Neural progenitor cell (in vitro differentiated cells): ENCODE data around the gene GLIS2. TPM values are rescaled to one million over a fixed set of nuclear protein-coding genes. Genes with fewer than 3 reads are reported as not detected.

Experiments used
- DNase-seq: peaks from one replicate; pipeline ENCODE4 v3.0.0-alpha.2; 2016; ENCODE audit warnings: low spot score
- H2AFZ ChIP-seq: fragments of 200-600 bp; sonication (generic); replicated peaks from 2 replicates; pipeline ENCODE4 v1.6.1; 2016; ENCODE audit warnings: antibody characterized with exemption
- H3F3A ChIP-seq: fragments of 200-600 bp; sonication (generic); 2 replicates; pipeline ENCODE4 v1.6.1; 2016; ENCODE audit warnings: antibody characterized with exemption, low read depth
- H3K27ac ChIP-seq: fragments of 200-600 bp; sonication (generic); 2 replicates; pipeline ENCODE4 v1.5.1; 2016; ENCODE audit warnings: mild to moderate bottlenecking
- H3K27me3 ChIP-seq: fragments of 200-600 bp; sonication (generic); 2 replicates; pipeline ENCODE4 v1.6.1; 2016; ENCODE audit warnings: mild to moderate bottlenecking, moderate library complexity
- H3K36me3 ChIP-seq: fragments of 200-600 bp; sonication (generic); 2 replicates; pipeline ENCODE4 v1.5.1; 2016
- H3K4me1 ChIP-seq: fragments of 200-600 bp; sonication (generic); 2 replicates; pipeline ENCODE4 v1.6.1; 2016; ENCODE audit warnings: mixed run types
- H3K4me2 ChIP-seq: fragments of 200-600 bp; sonication (generic); 2 replicates; pipeline ENCODE4 v1.6.1; 2016
- H3K4me3 ChIP-seq: fragments of 200-600 bp; sonication (generic); 2 replicates; pipeline ENCODE4 v1.5.1; 2016
- H3K79me2 ChIP-seq: fragments of 200-600 bp; sonication (generic); 2 replicates; pipeline ENCODE4 v1.6.1; 2016; ENCODE audit warnings: low read depth
- H3K9ac ChIP-seq: fragments of 200-600 bp; sonication (generic); 2 replicates; pipeline ENCODE4 v1.6.1; 2016
- H3K9me3 ChIP-seq: fragments of 200-600 bp; sonication (generic); 2 replicates; pipeline ENCODE4 v1.5.1; 2016; ENCODE audit warnings: low read depth
- H4K20me1 ChIP-seq: fragments of 200-600 bp; sonication (generic); 2 replicates; pipeline ENCODE4 v1.6.1; 2016; ENCODE audit warnings: low read depth
- H3K27ac Mint-ChIP-seq: 3 replicates; pipeline ENCODE4 v1.8.0; 2021; ENCODE audit warnings: mixed read lengths
- H3K27me3 Mint-ChIP-seq: 2 replicates; pipeline ENCODE4 v1.8.0; 2022; ENCODE audit warnings: low read depth, mild to moderate bottlenecking, inconsistent platforms, moderate library complexity, mixed read lengths; ENCODE audit not compliant: insufficient read depth
- H3K36me3 Mint-ChIP-seq: 3 replicates; pipeline ENCODE4 v1.8.0; 2021; ENCODE audit warnings: mixed read lengths
- H3K4me1 Mint-ChIP-seq: 3 replicates; pipeline ENCODE4 v1.8.0; 2021; ENCODE audit warnings: mixed read lengths
- H3K4me3 Mint-ChIP-seq: 3 replicates; pipeline ENCODE4 v1.8.0; 2021; ENCODE audit warnings: mild to moderate bottlenecking, moderate library complexity, mixed read lengths
- H3K9me3 Mint-ChIP-seq: 3 replicates; pipeline ENCODE4 v1.8.0; 2020; ENCODE audit warnings: mixed read lengths
- EZH2 ChIP-seq: fragments of 200-600 bp; sonication (generic); IDR thresholded peaks from 2 replicates; pipeline ENCODE4 v1.6.1; 2017; ENCODE audit warnings: antibody characterized with exemption, mild to moderate bottlenecking, moderate library complexity
- EZH2phosphoT487 ChIP-seq: fragments of 200-600 bp; sonication (generic); IDR thresholded peaks from 2 replicates; pipeline ENCODE4 v1.6.1; 2017; ENCODE audit warnings: antibody characterized with exemption
- total RNA-seq: library from RNA; depleted of rRNA; stranded (reverse); fragments of >200 nt; gene quantifications from 2 replicates; pipeline ENCODE4 v1.2.3, GENCODE V29; 2015; ENCODE audit warnings: low replicate concordance
- TF ChIP-seq, protein P1 (sequence below): fragments of 200-600 bp; sonication (generic); IDR thresholded peaks from 2 replicates; pipeline ENCODE4 v1.5.1; 2017; ENCODE audit warnings: antibody characterized with exemption, mild to moderate bottlenecking

GLIS2 gene
- total RNA-seq, 1 donor from 2014 or later: 0.15 TPM

DNA sequence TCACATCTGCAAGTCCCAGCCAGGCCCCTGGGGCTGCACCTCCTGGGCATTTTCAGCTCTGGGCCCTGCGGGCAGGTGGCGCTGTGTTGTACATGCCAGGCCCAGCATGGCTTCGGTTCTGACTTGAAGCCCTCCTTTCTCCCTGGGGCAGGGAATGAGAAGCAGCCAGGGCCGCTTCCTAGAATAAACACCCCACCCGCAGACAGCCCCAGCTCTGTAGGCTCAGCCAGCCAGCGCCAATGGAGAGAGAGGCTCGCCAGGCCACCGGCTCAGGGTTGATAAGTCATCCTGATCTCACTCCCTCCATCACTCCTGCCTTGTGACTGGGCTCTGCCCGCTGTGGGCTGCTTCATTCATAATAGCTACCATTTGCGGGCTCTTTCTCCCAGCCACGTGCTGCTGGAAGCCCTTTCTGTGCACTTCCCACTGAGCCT is 6.0 kb upstream of the GLIS2 start:
- no peak overlapping the region for H3K9ac ChIP-seq
- DNase-seq: peak; percentile 87
- Mint-ChIP-seq H3K4me3 (no peak overlapping the region), H3K27ac (no peak overlapping the region), H3K27me3 (peaks cover 17% of the 10 kb centered on the region), H3K9me3 (no peaks in the 10 kb centered on the region), H3K4me1 (peaks cover 39% of the 10 kb centered on the region), H3K36me3 (no peaks in the 10 kb centered on the region)
- H3K4me3 ChIP-seq: no peak overlapping the region
- no peaks in the 10 kb centered on the region for H4K20me1 ChIP-seq
- peak overlapping the region; percentile 77 for H2AFZ ChIP-seq
- peak overlapping the region; percentile 39 for H3K4me2 ChIP-seq
- peaks cover 54% of the 10 kb centered on the region for H3F3A ChIP-seq
- peaks cover 26% of the 10 kb centered on the region for H3K27me3 ChIP-seq
- H3K36me3 ChIP-seq: no peaks in the 10 kb centered on the region
- no peaks in the 10 kb centered on the region for H3K9me3 ChIP-seq
- H3K27ac ChIP-seq: no peak overlapping the region
- TF ChIP-seq, protein P1, sequence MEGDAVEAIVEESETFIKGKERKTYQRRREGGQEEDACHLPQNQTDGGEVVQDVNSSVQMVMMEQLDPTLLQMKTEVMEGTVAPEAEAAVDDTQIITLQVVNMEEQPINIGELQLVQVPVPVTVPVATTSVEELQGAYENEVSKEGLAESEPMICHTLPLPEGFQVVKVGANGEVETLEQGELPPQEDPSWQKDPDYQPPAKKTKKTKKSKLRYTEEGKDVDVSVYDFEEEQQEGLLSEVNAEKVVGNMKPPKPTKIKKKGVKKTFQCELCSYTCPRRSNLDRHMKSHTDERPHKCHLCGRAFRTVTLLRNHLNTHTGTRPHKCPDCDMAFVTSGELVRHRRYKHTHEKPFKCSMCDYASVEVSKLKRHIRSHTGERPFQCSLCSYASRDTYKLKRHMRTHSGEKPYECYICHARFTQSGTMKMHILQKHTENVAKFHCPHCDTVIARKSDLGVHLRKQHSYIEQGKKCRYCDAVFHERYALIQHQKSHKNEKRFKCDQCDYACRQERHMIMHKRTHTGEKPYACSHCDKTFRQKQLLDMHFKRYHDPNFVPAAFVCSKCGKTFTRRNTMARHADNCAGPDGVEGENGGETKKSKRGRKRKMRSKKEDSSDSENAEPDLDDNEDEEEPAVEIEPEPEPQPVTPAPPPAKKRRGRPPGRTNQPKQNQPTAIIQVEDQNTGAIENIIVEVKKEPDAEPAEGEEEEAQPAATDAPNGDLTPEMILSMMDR: peak; percentile 82
- TF ChIP-seq EZH2 (no peak), EZH2phosphoT487 (no peak)
- peaks cover 14% of the 10 kb centered on the region for H3K4me1 ChIP-seq
- no peaks in the 10 kb centered on the region for H3K79me2 ChIP-seq

DNA sequence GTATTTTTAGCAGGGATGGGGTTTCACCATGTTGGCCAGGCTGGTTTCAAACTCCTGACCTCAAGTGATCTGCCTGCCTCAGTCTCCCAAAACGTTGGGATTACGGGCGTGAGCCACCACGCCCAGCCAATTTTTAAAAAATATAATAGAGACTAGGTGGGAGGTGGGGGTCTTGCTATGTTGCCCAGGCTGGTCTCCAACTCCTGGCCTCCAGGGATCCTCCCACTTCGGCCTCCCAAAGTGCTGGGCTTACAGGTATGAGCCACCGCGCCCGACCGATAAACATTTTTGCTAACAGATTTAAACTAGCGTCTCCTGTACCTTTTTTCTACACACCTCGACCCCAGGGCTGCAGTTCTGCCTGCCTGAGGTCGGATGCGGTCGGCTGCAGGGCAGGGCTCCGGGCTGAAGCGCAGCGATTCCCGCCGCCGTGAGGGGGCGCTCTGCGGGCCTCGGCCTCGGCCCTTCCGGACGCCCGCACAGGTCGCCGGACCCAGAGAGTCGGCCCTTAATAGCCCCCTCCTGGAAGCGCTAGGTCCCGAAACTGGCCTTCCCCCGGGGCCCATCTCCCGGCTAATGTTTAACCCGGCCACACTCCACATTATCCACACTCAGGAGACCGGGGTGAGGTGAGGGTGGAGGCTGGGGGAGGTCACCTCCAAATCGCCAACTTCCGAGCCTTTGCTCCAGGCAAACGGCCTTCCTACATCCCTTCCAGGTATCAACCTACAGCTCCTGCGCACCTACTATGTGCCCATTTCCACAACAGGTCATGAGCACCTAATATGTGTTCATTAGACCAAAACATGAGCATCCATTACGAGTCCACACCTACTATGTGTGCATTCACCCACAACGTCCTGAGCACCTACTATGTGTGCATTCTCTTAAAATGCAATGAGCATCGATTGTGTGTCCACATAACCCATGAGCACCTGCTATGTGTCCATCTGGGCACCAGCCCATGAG is 2.0 kb upstream of the GLIS2 start:
- TF ChIP-seq EZH2phosphoT487 (no peak), EZH2 (peak; percentile 12)
- TF ChIP-seq, protein P1: peak; percentile 83
- Mint-ChIP-seq H3K9me3 (no peaks in the 10 kb centered on the region), H3K27ac (no peak overlapping the region), H3K4me1 (peaks cover 30% of the 10 kb centered on the region), H3K4me3 (peak overlapping the region; percentile 96), H3K27me3 (peaks cover 9% of the 10 kb centered on the region), H3K36me3 (no peaks in the 10 kb centered on the region)
- Histone ChIP-seq H3K4me3 (no peak overlapping the region), H3K27ac (no peak overlapping the region), H3K27me3 (peaks cover 32% of the 10 kb centered on the region), H3K36me3 (no peaks in the 10 kb centered on the region), H3K4me1 (peaks cover 30% of the 10 kb centered on the region), H3F3A (peaks cover 48% of the 10 kb centered on the region), H3K9me3 (no peaks in the 10 kb centered on the region), H4K20me1 (peaks cover 25% of the 10 kb centered on the region), H3K79me2 (peaks cover 26% of the 10 kb centered on the region), H3K9ac (no peak overlapping the region), H3K4me2 (no peak overlapping the region), H2AFZ (no peak overlapping the region)
- DNase-seq: peak; percentile 86

DNA sequence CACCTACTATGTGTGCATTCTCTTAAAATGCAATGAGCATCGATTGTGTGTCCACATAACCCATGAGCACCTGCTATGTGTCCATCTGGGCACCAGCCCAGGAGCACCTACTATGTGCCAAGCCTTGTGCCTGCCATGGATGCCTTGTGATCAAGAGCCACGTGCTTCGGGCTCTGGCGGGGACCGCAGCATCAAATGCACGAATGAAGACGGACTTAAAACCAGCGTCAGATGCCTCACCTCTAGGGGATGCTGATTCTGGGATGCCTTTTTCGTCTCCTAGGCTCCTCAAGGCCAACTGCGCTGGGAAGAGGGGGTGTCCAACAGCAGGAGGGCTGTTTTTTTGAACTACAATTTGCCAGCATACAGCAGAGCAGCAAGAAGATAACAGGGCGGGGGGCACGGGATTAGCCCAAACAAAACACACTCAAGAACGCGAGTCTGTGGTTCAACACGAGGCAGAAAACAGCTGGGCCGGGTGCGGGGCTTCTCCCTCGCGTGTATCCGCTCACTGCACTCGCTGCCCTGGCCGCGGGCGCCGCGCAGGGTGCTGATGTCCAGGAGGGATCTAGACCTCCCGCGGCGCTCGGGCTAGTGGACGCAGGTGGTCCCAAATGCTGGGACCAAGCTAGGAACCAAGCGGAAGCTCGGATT is 1.2 kb upstream of the GLIS2 start:
- H3F3A ChIP-seq: peaks cover 40% of the 10 kb centered on the region
- no peak overlapping the region for H3K9ac ChIP-seq
- H2AFZ ChIP-seq: peak overlapping the region; percentile 83
- peak; percentile 55 for DNase-seq
- peak overlapping the region; percentile 90 for H3K27ac Mint-ChIP-seq
- peaks cover 34% of the 10 kb centered on the region for H3K79me2 ChIP-seq
- H3K4me3 Mint-ChIP-seq: peak overlapping the region; percentile 96
- peaks cover 34% of the 10 kb centered on the region for H3K4me1 ChIP-seq
- TF ChIP-seq EZH2phosphoT487 (peak; percentile 66), EZH2 (peak; percentile 62)
- TF ChIP-seq, protein P1: no peak
- H3K36me3 Mint-ChIP-seq: no peaks in the 10 kb centered on the region
- H4K20me1 ChIP-seq: peaks cover 34% of the 10 kb centered on the region
- peaks cover 32% of the 10 kb centered on the region for H3K27me3 ChIP-seq
- H3K4me1 Mint-ChIP-seq: peaks cover 34% of the 10 kb centered on the region
- peak overlapping the region; percentile 92 for H3K4me2 ChIP-seq
- no peak overlapping the region for H3K27ac ChIP-seq
- peaks cover 9% of the 10 kb centered on the region for H3K27me3 Mint-ChIP-seq
- H3K36me3 ChIP-seq: no peaks in the 10 kb centered on the region
- no peaks in the 10 kb centered on the region for H3K9me3 Mint-ChIP-seq
- peak overlapping the region; percentile 98 for H3K4me3 ChIP-seq
- no peaks in the 10 kb centered on the region for H3K9me3 ChIP-seq
